COR-L47 (cell line): ENCODE data around the gene MTMR12.
A peak's percentile ranks its signal among the peaks of the same experiment; 100 is the strongest.
"Not testable (repeated sequence)": the region's sequence is repeated elsewhere in the genome, so short reads cannot be mapped to it uniquely, and the experiment has no call there.

Source experiments
- DNase-seq: peaks from one replicate; lab custom pipeline; 2025; lab: John Stamatoyannopoulos, UW

Gene MTMR12

GRCh38 chr5:32323741-32324140 is 11.0 kb upstream of the MTMR12 start:
- no peak for DNase-seq

- no peak for DNase-seq
Measured at GRCh38 chr5:32322882-32323281, 10.1 kb upstream of the MTMR12 start.

- not testable (repeated sequence) for DNase-seq
Measured at GRCh38 chr5:32321787-32322186, 9.0 kb upstream of the MTMR12 start.

- DNase-seq, result no peak
Measured at GRCh38 chr5:32320576-32320975, 7.8 kb upstream of the MTMR12 start.

- no peak for DNase-seq
Measured at GRCh38 chr5:32319926-32320543, 7.3 kb upstream of the MTMR12 start.

GRCh38 chr5:32319392-32319791 is 6.7 kb upstream of the MTMR12 start:
- DNase-seq, result no peak

- no peak for DNase-seq
Measured at GRCh38 chr5:32317041-32317440, 4.3 kb upstream of the MTMR12 start.

- DNase-seq, result no peak
Measured at GRCh38 chr5:32315221-32316014, 2.7 kb upstream of the MTMR12 start.

- DNase-seq, result no peak
Measured at GRCh38 chr5:32314658-32315057, 1.9 kb upstream of the MTMR12 start.

GRCh38 chr5:32314152-32314488 is 1.4 kb upstream of the MTMR12 start:
- not testable (repeated sequence) for DNase-seq

GRCh38 chr5:32312197-32312594 is 543 bp downstream of the MTMR12 start:
- DNase-seq, result peak; percentile 29

- DNase-seq, result no peak
Measured at GRCh38 chr5:32311404-32312196, 1.1 kb downstream of the MTMR12 start.

- DNase-seq, result no peak
Measured at GRCh38 chr5:32309761-32310160, 3.0 kb downstream of the MTMR12 start.

- no peak for DNase-seq
Measured at GRCh38 chr5:32308946-32309345, 3.8 kb downstream of the MTMR12 start.

- DNase-seq, result no peak
Measured at GRCh38 chr5:32307769-32308194, 5.0 kb downstream of the MTMR12 start.

GRCh38 chr5:32304622-32305021 is 8.1 kb downstream of the MTMR12 start:
- no peak for DNase-seq

GRCh38 chr5:32303755-32304120 is 9.0 kb downstream of the MTMR12 start:
- no peak for DNase-seq

- no peak for DNase-seq
Measured at GRCh38 chr5:32302835-32303754, 9.6 kb downstream of the MTMR12 start.

GRCh38 chr5:32301891-32302290 is 10.8 kb downstream of the MTMR12 start:
- DNase-seq, result no peak

GRCh38 chr5:32299059-32299677 is 13.6 kb downstream of the MTMR12 start:
- DNase-seq, result no peak

- DNase-seq, result no peak
Measured at GRCh38 chr5:32298059-32298415, 14.7 kb downstream of the MTMR12 start.
